UCSD-AML1 (cell line): ENCODE results near the gene DLEC1.
A peak's percentile ranks its signal among the peaks of the same experiment; 100 is the strongest.

Experiments used
- DNase-seq: peaks from one replicate; lab custom pipeline; 2025; ENCODE audit not compliant: unreplicated experiment; lab: John Stamatoyannopoulos, UW

The DLEC1 gene

DNA sequence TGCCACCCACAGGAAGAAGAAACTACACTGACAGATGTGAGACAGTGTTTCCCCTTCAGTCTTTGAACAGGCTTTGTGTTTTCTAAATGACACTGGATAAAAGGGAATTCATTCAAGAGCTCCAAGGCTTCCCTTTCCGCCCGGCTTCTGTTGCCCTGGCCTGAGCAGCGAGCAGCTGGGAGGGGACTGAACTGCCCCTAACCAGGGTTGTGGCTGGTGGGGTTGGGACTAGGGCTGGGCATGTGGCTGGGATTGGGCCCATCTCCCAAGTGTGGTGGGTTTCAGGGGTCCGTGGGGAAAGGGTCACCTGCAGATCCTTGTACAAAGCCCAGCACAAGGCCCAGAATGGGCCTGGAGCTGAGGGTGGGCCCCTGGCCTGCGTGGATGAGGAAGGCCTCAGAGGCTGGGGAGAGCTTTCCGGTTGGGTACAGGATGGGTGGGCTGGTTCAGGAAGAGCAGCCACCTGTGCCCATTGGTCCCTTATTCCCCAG lies 38.0 kb upstream of the DLEC1 start:
- no peak for DNase-seq

DNA sequence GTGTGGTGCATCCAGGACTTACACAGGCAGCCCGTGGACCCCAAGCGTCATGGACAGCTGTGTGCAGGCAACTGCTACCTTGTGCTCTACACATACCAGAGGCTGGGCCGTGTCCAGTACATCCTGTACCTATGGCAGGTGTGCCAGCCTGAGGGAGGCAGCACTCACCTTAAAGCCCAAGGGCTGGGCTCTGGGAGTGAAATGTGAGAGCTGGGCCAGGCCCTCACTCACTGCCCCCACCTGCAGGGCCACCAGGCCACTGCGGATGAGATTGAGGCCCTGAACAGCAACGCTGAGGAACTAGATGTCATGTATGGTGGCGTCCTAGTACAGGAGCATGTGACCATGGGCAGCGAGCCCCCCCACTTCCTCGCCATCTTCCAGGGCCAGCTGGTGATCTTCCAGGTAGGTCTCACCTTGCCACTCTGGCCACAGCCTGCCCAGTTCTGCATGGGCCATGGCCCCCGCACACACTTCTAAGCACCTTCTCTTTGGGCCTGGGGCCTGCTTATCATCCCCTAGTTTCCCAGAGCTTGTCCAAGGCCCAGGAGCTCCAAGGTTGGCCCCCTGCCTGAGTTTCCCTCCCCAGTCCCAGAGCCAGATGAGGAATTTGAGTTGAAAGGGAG lies 37.4 kb upstream of the DLEC1 start:
- DNase-seq, result no peak

DNA sequence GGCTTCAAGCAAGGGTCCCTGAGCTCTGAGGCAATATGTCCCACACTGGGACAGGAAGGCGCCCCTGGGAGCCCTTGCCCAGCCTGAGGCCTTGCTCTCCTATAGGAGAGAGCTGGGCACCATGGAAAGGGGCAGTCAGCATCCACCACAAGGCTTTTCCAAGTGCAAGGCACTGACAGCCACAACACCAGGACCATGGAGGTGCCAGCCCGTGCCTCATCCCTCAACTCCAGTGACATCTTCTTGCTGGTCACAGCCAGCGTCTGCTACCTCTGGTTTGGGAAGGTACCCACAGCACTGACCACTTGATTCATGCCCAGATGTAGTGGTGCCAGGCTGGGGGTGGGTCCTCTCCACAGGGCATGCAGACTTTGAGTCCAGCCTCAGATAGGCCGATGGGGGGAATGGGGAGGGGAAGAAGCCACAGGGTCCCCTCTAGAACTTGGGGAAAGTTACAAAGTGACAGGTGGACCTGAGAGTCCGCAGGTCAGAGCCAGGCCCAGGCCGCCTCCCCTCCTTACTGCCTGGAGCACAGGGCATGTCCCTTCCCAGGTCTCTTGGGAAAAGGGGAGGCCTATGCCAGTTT lies 36.6 kb upstream of the DLEC1 start:
- DNase-seq, result no peak

DNA sequence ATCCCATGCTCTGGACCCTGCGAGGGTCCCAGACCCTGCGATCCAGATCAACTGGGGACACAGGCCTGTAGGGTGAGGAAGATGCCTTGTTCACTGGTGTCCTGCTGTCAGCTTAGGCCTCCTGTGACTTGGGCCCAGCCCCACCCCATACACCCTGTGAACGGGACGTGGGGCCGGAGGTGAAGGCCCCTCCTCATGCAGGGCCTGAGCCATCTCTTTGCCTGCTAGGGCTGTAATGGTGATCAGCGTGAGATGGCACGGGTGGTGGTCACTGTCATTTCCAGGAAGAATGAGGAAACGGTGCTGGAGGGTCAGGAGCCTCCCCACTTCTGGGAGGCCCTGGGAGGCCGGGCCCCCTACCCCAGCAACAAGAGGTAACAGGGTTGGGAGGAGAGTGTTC lies 36.1 kb upstream of the DLEC1 start:
- no peak for DNase-seq

DNA sequence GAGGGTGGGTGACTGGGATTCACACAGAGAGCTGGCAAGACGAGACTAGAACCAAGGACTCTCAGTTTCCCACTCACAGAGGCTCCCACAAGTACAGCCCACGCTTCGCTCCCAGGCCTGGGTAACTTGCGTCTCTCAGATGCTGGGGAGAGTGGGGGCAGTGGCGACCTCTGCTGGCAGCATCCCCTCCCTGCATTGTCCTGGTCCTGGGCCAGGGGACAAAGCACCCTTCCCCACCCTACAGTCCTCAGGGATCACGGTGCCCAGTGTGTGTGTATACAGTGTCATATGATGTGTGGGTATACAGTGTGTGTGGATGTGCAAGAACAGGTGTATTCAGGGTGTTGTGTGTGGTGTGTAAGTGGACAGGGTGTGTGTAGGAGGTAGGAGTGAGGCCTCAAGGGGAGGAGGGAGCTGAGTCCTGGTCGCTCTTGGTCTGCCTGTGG lies 35.6 kb upstream of the DLEC1 start:
- peak; percentile 51 for DNase-seq

DNA sequence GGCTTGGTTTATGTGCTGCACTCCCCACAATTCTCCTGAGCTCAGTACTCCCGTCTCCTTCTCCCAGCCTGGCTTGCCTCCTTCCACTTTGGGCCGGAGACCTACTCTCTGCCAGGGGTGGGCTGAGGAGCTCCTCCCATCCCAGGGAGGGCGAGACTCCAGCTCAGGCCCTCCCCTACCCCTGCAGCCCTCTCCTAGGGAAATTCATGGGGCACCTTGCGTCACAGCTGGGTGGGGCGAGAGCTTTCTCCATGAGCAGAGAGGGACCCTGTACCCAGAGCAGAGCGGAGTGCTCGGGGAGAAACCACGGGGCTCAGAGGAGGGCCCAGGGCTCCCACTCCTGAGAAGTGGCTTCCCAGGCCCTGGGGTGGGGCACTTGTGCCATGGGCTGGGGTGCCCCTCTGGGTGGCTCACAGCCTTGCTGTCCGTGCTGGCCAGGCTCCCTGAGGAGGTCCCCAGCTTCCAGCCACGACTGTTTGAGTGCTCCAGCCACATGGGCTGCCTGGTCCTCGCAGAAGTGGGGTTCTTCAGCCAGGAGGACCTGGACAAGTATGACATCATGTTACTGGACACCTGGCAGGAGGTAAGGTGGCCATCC lies 35.1 kb upstream of the DLEC1 start:
- DNase-seq, result no peak

DNA sequence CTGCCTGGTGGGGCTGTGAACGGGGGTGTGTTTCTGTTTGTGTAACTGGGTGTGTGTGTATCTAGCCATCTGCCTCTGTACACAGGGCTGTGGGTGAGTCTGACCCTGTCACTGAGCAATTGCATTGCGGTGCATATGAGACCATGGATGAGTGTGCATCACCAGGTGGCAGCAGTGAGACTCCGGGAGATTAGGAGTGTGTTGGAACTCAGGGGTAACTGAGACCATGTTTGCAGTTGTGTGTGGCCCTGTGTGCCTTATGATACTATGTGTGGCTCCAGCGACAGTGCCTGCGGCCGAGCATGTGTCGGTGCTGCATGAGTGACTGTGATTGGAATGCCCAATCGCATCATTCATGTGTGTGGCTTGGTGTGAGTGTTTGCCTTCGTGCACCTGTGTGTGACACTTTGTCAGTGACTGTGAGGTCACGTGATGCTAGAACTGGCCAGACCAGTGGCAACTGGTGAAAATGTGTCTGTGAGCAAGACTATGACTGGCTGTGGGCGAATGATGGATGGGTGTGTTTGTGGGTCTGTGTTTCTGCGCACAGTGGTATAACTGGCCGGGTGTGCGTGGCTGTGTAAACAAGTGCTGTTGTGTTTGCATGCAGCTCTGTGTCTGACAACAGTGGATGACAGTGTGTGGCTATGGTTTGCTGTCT lies 34.5 kb upstream of the DLEC1 start:
- DNase-seq, result peak; percentile 53

DNA sequence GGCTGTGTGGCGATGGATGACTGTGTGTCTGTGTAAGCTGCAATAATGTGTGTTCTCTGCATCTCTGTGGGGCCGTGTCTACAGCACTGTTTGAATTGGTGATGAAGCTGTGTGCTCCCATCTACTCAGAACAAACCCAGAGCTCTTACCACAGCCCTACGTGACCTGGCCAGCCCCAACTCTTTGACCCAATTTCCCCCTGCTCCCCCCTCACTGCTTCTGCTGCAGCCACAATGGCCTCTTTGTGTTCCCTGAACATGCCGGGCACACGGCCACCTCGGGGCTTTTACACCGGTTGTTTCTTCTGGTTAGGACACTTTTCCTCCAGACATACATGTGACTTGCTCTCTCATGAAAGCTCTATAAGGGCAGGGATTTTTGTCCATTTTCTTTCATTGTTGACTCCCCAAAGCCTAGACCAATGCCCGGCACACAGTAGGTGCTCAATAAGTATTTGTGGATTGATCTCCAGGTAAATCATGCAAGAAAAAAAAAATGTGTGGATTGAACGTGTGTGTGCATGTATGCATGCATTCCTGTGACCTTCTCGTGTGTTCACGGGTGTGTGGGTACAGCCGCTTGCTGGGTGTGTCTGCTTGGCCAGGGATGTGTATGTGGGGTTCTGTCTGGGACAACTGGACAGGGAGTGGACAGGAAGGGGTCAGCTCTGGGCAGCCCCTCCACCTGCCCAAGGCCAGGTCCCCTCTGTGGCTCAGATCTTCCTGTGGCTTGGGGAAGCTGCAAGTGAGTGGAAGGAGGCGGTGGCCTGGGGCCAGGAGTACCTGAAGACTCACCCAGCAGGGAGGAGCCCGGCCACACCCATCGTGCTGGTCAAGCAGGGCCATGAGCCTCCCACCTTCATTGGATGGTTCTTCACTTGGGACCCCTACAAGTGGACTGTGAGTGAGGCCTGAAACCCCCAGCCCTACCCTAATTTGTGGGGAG lies 33.7 kb upstream of the DLEC1 start:
- no peak for DNase-seq

DNA sequence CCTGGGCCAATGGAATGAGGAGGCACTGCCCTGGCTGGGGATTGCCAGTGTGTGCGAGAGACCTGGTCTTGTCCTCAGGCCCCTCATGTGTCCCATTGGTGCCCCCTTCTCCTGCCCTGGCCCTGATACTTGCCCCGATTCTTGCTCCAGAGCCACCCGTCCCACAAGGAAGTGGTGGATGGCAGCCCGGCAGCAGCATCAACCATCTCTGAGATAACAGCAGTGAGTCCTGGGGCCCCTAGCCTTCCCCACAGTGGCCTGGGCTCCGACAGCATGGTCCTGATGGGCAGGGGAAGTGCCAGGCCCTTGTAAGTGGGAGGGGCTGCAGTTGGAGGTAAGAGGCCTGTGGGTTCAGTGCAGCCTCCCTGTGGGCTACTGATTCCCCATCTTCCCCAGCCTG lies 33.0 kb upstream of the DLEC1 start:
- DNase-seq, result no peak

DNA sequence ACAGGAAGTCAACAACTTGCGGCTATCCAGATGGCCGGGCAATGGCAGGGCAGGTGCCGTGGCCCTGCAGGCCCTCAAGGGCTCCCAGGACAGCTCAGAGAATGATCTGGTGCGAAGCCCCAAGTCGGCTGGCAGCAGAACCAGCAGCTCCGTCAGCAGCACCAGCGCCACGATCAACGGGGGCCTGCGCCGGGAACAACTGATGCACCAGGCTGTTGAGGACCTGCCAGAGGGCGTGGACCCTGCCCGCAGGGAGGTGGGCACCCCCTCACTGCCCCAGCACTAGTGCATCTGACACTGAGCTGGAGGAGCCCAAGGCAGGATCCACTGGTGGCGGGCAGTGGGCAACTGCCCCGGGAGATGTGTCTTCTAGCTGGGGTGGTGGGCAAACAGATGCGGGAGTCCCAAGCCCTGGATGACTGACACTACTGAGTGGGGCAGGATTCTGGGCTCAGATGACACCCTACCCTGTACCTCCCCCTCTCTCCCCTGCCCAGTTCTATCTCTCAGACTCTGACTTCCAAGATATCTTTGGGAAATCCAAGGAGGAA lies 32.5 kb upstream of the DLEC1 start:
- DNase-seq, result no peak

DNA sequence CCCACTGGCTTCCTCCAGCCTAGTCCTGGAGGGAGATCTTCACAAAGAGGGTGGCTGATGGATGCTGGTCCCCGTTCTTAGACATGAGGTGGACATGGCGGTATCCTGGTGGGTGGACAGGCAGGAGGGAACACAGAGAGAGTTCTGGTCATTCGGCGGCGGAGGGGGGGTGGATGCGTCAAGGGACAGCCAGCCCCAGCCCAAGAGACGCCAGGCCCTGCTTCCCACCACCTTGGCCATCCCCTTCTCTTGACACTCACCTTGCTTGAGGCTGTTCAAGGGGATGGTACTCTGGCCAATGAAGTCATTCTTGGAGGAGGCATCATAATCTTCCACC lies 31.3 kb upstream of the DLEC1 start:
- DNase-seq, result no peak

DNA sequence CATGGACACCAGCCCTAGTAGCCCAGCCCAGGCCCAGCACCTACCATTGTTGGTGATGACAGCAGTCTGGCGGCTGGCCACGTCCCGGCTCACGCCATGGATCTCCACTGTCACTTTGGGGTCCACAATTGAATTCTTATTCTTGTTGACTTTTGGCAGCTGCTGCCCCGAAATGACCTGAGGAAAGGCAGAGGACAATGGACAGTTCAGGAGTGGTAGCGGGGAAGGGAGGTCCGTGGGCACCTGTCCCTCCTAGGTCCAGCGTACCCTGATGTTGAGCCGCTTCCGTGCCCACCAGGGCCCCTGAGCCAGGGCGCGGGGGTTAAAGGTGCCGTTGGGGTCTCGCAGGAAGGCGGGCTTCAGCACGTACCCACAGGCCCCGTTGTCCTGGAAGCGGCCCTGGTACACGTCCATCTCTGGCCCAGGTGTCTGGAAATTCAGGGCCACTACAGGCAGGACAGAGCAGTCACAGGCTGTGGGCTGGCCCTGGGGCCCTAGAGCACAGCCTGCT lies 30.8 kb upstream of the DLEC1 start:
- no peak for DNase-seq

DNA sequence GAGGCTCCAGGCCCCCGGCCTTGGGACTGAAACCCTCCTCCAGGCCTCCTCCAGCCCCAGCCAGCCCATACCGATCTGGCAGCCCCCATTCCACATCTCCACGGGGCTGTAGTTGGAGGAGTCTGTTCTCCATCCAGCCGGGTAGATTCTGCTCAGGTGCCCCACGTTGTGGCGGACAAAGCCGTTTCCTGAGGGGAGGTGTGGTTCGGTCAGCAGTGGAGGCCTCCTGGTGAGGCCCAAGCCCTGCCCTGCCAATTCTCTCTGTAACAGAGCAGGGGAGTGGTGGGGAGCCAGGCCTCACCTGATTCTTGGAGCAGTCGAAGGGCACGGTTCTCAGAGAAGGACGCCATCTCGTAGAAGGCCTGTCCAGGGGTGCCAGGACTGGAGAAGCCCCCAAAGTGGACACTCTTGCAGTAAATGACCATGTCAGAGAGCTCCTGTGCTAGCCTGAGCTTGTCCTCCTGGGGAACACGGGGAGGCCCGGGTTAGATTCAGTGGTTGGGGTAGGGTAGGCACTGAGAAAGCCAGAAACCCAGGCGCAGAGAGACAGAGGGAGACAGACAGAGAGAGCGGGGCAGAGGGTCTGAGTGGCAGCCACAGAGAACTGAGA lies 29.9 kb upstream of the DLEC1 start:
- no peak for DNase-seq

DNA sequence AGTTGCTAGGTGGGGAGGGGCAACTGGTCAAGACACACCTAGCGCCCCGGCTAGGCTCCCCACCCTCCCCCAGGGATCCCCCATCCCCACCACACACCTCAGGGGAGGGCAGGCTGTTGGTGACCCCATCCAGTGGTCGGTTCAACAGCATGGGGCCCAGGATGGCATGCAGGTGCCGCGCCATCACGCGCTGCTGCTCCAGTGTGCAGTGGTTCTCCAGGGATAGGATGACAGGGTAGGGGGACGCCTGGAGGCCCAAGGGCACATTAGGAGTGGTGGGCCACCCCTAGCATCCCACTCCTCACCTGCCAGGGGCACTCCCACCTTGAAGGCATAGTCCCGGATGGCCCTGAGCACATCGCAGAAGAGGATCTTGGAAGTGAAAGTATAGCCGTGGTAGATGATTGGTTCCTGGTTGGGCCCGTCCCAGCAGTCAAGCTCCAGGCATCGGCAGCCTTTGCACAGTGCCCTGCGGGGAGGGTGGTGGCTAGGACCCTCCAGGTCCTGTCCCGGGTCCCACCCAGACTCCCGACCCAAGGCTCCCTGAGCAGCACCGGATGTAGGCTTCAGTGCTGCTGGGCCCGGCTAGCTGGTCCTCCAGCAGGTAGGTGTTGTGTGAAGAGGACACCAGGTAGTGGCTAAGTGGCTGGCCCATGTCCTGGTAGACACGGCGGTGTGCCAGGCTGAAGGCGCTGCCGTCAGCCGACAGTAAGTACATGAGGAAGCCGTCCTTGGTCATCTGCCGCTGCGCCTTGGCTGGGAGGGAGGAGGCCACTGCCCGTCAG lies 29.0 kb upstream of the DLEC1 start:
- DNase-seq, result no peak

DNA sequence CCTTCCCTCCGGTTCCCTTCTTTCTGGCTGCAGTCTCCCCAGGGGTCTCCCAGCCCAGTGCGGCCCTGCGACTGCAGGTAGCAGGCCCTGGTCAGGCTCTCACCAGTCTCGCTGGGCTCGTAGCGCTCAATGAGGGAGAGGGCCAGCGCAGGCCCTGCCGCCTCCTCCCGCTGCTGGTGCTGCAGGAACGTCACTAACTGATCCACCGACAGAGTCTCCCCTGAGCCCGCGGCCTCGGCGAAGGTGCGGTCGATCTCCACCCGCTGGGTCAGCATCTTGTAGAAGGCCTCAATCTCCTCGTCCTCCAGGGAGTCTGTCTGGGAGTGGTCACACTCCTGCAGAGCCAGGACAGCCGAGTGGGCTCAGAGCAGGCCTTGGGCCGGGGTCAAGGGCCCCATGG lies 27.9 kb upstream of the DLEC1 start:
- DNase-seq, result no peak

DNA sequence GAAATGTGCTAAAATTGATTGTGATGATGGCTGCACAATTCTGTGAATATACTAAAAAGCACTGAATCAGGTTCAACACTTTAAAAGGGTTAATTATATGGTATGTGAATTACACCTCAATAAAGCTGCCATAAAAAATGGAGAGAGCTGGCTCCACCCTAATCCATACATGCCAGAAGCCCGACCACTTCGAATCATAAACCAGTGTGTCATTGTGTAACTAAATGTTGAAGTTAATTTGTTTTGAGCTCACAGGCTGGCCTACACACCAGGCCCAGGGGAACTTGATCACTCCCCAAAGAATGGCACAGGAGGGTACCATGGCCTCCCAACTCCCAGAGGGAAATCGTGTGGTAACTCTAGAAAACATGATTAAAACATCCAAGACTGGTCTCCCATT lies 23.5 kb upstream of the DLEC1 start:
- DNase-seq, result no peak

DNA sequence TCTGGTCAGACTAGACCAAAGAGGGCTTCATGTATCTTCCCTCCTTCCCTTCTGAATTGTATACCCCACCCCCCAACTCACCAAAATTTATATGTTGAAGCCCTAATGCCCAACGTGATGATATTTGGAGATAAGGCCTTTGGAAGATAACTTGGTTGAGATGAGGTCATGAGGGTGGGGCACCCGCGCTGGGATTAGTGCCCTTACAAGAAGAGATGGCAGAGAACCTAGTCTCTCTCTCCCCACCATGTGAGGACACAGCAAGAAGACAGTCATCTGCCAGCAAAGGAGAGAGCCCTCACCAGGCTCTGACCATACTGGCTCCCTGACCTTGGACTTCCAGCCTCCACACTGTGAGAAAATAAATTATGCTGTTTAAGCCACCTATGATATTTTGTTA lies 23.0 kb upstream of the DLEC1 start:
- no peak for DNase-seq

DNA sequence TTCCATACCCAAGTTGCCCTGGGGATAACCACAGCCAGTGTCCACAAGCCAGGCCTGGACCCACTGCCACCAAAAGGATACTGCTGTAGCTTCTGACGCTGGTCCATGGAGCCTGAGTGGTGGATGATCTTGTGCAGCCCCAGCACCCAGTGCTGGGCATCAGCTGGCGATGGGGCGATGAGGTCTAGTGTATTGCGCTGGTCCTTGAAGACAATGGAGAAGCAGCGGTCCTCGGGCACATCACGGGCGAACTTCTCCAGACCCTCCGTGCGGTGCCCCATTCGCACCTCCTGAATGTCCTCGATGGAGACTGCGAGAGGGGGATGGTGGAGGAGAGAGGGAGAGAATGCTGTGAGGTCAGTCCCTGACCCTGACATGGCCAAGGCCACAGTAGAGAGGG lies 22.6 kb upstream of the DLEC1 start:
- no peak for DNase-seq

DNA sequence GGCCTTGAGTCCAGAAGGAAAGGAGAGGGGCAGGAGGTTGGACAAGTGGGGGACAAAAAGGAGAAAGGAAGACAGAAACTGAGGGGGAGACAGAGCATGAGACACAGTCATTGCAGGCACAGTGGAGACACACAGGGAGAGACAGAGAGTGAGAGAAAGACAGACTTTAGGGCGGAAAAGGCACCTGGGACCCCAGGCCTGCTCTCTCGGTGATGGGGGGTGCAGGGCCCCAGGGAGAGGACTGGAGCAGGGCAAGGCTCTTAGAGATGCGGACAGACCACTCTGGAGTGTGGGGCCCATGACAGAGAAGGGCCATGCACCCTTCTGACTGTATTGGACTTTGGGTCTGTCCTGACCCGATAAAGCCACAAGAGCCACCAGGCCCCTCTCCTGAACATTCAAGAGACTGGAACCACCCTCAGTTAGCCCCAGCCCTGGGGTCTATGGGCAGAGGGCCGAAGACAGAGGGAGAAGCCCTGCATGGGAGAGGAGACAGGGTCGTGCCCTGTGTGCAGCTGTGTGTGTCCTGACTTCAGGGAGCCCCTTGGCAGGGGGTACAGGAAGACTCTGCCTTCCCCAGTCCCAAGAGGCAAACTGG lies 22.1 kb upstream of the DLEC1 start:
- DNase-seq, result no peak
